Stimulated activated effector memory CD8-positive, alpha-beta T cell treated with anti-CD3 and anti-CD28 coated beads, Interleukin-12 subunit alpha, Interleukin-12 subunit beta, amount 100 ng/mL, for 72 hours (primary cell): ENCODE data around the gene AIM2.
A peak's percentile ranks its signal among the peaks of the same experiment; 100 is the strongest.
"Not testable (repeated sequence)": the region's sequence is repeated elsewhere in the genome, so short reads cannot be mapped to it uniquely, and the experiment has no call there.

ENCODE experiments used
- ATAC-seq: fragments of 150-1000 bp; cut with Tn5 transposase; 2 replicates; pipeline ENCODE4 v1.10.0; 2021
- DNase-seq, 2 donors: peaks; one replicate each; pipeline ENCODE4 v3.0.0; 2021 to 2022; ENCODE audit warnings: low spot score in 2 of 2
- H3K27ac Mint-ChIP-seq: one replicate; pipeline ENCODE4 v1.8.0; 2022; ENCODE audit warnings: mild to moderate bottlenecking, mixed read lengths
- H3K36me3 Mint-ChIP-seq: one replicate; pipeline ENCODE4 v1.8.0; 2022; ENCODE audit warnings: mild to moderate bottlenecking, mixed read lengths
- H3K4me1 Mint-ChIP-seq: one replicate; pipeline ENCODE4 v1.8.0; 2022; ENCODE audit warnings: mixed read lengths
- H3K4me3 Mint-ChIP-seq: one replicate; pipeline ENCODE4 v1.8.0; 2022; ENCODE audit warnings: mild to moderate bottlenecking, mixed read lengths
- H3K9me3 Mint-ChIP-seq: one replicate; pipeline ENCODE4 v1.8.0; 2022; ENCODE audit warnings: mixed read lengths

The AIM2 gene

DNA sequence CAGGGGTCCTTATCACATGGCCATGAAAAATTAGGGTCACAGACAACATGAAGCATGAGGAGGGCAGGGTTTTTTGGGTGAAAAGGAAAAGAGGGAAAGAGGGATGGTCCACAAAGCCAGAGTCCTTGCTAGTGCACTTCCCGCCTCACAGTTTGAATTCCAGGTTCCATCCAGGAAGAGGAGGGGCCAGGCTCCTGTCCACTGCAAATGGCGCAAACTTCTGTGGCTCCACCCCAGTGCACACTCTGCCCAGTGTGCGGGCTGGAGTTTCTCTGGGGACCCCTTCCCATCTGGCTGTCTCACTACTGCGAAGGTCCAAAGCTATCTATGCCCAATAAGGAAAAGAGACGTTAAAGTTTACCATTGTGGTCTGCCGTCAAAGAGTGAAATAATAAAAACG is 17.8 kb downstream of the AIM2 start:
- Mint-ChIP-seq H3K27ac (no peak overlapping the region), H3K36me3 (peaks cover 100% of the 10 kb centered on the region), H3K9me3 (no peaks in the 10 kb centered on the region), H3K4me1 (peaks cover 18% of the 10 kb centered on the region), H3K4me3 (no peak overlapping the region)
- ATAC-seq (no peak), DNase-seq (no peak)

DNA sequence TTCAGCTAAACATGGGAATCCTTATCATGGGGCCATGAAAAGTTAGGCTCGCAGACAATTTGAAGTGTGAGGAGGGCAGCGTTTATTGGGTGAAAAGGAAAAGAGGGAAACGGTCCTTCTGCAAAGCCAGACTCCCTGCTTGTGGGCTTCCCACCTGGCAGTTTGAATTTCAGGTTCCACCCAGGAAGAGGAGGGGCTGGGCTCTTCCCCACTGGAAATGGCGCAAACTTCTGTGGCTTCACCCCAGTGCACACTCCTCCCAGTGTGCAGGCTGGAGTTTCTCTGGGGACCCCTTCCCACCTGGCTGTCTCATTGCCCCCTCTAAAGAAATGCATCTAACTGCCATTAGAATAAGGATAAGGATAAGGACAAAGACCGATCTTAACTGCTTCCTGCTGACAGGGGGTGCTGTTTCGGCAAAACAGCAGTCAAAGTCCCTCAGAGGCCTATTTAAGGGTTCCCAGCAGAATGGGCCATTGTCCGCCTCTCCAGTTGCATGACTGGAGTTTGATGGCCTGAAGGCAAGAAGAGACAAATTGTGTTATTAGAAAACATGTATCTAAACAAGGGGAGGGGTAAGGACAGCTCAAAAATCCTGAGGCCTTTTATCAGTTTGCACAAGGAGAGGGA is 20.4 kb downstream of the AIM2 start:
- Mint-ChIP-seq H3K36me3 (peaks cover 100% of the 10 kb centered on the region), H3K4me1 (peaks cover 36% of the 10 kb centered on the region), H3K27ac (peak overlapping the region; percentile 82), H3K4me3 (no peak overlapping the region), H3K9me3 (no peaks in the 10 kb centered on the region)
- ATAC-seq (no peak), DNase-seq (no peak)

DNA sequence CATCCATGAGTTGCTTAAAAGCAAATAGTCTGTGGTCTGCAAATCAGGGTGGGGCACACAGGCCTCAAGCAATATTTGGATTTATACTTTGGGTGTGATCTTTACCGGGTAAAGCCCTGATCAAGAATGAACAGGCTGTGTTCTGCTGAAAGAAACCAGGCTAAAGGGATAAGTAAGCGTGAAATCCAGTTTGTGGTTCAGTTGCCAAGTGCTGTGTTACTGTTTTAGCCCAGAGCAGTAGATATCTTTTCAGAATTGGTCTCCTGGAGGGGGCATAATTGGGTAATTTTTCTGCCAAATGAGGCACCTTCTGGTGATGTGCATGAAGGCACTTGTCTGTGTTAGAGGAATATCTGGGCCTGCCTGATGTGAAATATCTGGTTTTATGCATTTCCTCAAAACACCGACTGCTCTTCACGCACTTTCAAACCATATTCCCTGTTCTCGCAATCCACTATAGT is 21.4 kb downstream of the AIM2 start:
- Mint-ChIP-seq H3K36me3 (peaks cover 100% of the 10 kb centered on the region), H3K27ac (peak overlapping the region; percentile 82), H3K9me3 (no peaks in the 10 kb centered on the region), H3K4me1 (peaks cover 45% of the 10 kb centered on the region), H3K4me3 (no peak overlapping the region)
- no peak for ATAC-seq
- DNase-seq, result no peak

DNA sequence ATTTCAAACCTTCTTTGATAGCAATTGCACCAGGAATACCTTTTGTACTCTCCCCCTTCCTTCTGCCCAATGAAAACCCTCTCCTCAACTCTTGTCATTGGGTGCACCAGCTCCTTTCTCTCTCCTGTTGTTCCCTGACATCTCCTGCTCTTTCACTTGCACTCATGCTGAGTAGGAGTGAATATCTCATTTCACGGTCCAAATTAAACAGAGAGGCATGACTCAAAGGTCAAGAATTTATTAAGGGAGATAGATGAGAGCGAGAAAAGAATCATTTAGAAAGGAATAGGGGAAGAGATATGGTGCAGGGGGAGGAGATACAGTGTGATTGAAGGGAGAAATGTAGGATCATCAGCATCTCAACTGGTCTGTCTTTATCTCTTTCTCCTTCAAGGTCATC is 22.1 kb downstream of the AIM2 start:
- no peaks in the 10 kb centered on the region for H3K9me3 Mint-ChIP-seq
- H3K27ac Mint-ChIP-seq, result peak overlapping the region; percentile 16
- peaks cover 100% of the 10 kb centered on the region for H3K36me3 Mint-ChIP-seq
- no peak for DNase-seq
- peaks cover 45% of the 10 kb centered on the region for H3K4me1 Mint-ChIP-seq
- ATAC-seq, result peak; percentile 23
- H3K4me3 Mint-ChIP-seq, result no peak overlapping the region

DNA sequence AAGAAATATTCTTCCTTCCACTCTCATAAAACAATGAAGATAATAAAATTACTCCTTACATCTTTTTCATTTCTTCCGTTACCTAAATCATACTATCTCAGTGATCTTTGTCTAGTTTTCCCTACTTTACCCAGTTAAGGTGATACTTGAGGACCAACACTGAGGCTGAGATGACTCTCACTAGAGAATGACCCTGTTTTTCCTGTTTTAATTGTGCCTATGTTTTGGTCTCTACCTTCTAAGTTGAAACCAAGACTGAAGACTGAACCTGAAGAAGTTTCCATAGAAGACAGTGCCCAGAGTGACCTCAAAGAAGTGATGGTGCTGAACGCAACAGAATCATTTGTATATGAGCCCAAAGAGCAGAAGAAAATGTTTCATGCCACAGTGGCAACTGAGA is 25.1 kb downstream of the AIM2 start:
- ATAC-seq (no peak), DNase-seq (no peak)
- H3K36me3 Mint-ChIP-seq, result peaks cover 100% of the 10 kb centered on the region
- no peak overlapping the region for H3K4me3 Mint-ChIP-seq
- H3K4me1 Mint-ChIP-seq, result peaks cover 49% of the 10 kb centered on the region
- no peaks in the 10 kb centered on the region for H3K9me3 Mint-ChIP-seq
- peak overlapping the region; percentile 75 for H3K27ac Mint-ChIP-seq

DNA sequence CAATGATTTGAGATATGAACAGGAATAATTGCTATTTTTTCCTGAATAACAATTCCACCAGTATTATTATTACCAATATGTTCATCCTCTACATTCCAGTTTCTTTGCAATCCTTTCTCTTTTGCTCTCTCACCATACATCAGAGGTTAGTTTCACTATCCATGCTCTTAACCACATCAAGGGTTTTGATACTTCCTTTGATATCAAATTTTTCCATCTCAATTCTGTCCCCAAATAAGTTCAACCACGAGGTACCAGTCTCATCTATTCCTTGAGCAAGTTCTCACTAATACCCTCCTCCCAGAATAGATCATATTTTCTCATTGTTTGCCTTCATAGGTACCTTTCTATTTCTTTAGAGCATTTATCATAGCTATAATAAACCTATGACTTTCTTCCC is 30.1 kb downstream of the AIM2 start:
- ATAC-seq, result peak; percentile 51
- not testable (repeated sequence) for H3K4me3 Mint-ChIP-seq, DNase-seq, H3K9me3 Mint-ChIP-seq
- Mint-ChIP-seq H3K4me1 (peaks cover 35% of the 10 kb centered on the region), H3K36me3 (peaks cover 100% of the 10 kb centered on the region), H3K27ac (peak overlapping the region; percentile 6)

DNA sequence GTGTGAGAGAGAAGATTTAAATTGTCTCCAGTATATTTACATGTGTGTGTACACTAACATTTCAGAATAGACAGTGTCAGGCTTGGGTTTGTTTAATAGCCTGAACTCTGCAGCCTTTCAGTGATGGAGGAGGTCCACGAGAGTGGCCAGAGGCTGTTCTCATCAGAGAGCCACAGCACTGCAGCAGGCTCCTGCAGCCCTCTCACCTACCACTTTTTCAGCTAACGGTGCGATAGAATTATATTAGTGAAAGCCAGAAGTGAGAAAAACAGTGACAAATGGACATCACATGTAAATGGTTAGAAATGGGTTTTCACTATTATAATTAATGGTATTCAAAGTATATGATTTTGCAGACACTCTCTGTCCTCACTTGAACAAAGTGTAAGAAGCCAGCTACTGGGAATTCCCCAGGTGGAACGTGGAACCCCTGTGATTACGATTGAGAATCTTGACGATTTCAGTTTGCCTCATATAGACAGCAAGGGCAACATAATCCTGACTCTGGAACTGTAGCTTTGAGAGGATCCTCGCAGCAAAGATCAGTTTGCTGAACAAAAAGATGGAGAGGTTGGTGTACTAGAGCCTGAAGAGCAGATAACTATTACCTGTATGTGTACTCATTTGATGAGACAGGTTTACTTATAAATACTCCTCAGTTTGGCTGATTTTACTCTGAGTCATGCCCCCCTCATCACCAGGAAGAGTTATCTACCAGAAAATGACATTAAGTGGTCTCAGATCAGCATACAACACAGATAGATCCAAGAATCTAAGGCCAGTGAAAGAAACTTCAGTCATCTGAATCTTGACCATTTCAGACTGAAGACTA is 35.5 kb downstream of the AIM2 start:
- Mint-ChIP-seq H3K27ac (peak overlapping the region; percentile 90), H3K9me3 (no peaks in the 10 kb centered on the region), H3K36me3 (peaks cover 100% of the 10 kb centered on the region), H3K4me1 (peaks cover 50% of the 10 kb centered on the region), H3K4me3 (peak overlapping the region; percentile 19)
- ATAC-seq (peak; percentile 73), DNase-seq (no peak)

DNA sequence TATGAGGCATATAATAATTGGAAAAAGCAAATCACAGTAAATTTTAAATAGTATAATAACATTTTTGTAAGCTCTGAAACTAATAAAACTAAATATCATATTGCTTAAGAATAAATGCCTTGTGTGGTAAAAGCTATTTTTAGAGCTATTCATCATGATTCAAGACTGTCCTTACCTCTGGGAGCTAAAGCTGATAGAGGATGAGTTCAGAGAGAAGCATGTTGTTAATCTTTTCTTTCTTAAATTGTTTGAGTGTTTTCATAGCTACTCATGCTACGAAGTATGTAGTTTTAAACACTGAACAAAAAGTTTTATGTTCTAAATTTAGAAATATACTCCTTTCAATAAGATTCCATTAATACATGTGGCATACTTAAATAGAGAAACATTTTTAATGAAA is 36.4 kb downstream of the AIM2 start:
- ATAC-seq, result no peak
- peaks cover 100% of the 10 kb centered on the region for H3K36me3 Mint-ChIP-seq
- H3K4me1 Mint-ChIP-seq, result peaks cover 51% of the 10 kb centered on the region

DNA sequence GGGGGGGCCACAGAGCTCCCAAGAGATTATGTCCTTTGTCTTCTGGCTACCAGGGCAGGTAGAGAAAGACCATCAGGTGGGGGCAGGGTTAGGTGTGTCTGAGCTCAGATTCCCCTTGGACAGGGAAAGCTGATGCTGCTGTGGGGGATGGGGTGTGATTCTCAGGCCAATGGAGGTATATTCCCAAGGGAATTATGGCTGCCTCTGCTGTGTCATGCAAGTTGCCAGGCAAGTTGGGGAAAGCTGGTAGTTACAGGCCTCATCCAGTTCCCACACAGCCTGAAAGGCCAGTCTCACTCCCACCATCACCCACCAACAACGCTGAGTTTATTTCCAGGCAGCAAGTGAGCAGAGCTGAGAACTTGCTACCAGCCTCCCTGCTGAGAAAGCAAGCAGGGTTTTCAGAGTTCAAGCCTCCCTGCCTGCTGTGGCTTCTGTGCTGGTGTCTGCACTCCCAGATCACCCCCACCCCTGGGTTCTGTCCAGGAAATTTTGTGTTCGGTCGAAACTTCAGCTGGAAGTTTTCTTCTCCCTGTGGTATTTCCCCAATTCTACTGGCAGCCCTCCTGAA is 45.6 kb downstream of the AIM2 start:
- Mint-ChIP-seq H3K9me3 (no peaks in the 10 kb centered on the region), H3K27ac (peak overlapping the region; percentile 87), H3K4me1 (peaks cover 70% of the 10 kb centered on the region), H3K4me3 (no peak overlapping the region), H3K36me3 (peaks cover 100% of the 10 kb centered on the region)
- ATAC-seq (no peak), DNase-seq (no peak)

More for the DNA sequence above, 36.4 kb downstream of the AIM2 start:
- DNase-seq, result no peak
- Mint-ChIP-seq H3K4me3 (no peak overlapping the region), H3K9me3 (no peaks in the 10 kb centered on the region), H3K27ac (peak overlapping the region; percentile 90)

DNA sequence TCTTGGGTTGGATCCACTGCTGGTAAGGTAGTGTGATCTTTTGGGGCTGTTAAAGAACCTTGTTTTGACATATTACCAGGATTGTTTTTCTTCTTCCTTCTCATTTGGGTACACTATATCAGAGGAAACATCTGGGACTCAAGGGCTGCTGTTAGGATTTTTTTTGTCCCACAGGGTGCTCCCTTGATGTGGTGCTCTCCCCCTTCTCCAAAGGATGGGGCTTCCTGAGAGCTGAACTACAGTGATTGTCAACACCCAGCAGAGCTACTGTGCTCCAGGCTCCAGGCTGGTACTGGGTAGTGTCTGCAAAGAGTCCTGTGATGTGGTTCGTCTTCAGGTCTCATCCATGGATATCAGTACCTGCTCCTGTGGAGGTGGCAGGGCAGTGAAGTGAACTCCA is 46.3 kb downstream of the AIM2 start:
- ATAC-seq, result no peak
- Mint-ChIP-seq H3K36me3 (peaks cover 100% of the 10 kb centered on the region), H3K4me1 (peaks cover 76% of the 10 kb centered on the region), H3K27ac (peak overlapping the region; percentile 87), H3K4me3 (no peak overlapping the region), H3K9me3 (no peaks in the 10 kb centered on the region)
- DNase-seq, result no peak

DNA sequence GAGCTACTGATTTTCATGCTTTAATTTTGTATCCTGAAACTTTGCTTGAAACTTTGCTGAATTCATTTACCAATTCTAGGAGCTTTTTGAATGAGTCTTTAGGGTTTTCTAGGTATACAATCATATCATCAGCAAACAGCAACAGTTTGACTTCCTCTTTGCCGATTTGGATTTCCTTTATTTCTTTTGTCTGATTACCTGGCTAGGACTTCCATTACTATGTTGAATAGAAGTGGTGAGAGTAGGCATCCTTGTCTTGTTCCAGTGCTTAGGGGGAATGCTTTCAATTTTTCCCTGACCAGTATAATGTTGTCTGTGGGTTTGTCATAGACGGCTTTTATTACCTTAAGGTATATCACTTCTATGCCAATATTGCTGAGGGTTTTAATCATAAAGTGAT is 49.7 kb downstream of the AIM2 start:
- peak overlapping the region; percentile 41 for H3K4me3 Mint-ChIP-seq
- peaks cover 100% of the 10 kb centered on the region for H3K36me3 Mint-ChIP-seq
- not testable (repeated sequence) for ATAC-seq

DNA sequence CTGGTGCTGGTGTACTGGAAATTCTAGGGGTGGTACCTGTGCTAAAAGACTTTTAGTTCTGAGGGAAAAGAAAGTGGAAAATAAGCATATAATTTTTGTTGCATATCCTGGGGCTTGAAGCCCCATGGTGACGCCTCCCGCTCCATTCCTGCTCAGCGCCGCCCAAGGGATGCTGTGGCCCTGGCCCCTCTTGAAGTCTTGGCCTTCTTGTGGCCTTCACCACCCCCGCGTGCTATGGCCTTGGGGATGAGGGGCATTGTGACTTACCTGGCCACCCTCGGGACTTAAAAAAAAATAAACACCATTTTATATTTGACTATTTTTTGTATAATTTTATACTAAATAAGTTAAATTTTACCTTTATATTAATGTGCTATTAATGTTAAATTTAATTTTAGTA is 51.5 kb downstream of the AIM2 start:
- Mint-ChIP-seq H3K4me1 (peaks cover 81% of the 10 kb centered on the region), H3K9me3 (no peaks in the 10 kb centered on the region), H3K36me3 (peaks cover 100% of the 10 kb centered on the region), H3K27ac (peak overlapping the region; percentile 50), H3K4me3 (no peak overlapping the region)
- no peak for DNase-seq
- no peak for ATAC-seq

More for the DNA sequence above, 49.7 kb downstream of the AIM2 start:
- Mint-ChIP-seq H3K4me1 (peaks cover 83% of the 10 kb centered on the region), H3K27ac (peak overlapping the region; percentile 43)
- not testable (repeated sequence) for H3K9me3 Mint-ChIP-seq, DNase-seq

DNA sequence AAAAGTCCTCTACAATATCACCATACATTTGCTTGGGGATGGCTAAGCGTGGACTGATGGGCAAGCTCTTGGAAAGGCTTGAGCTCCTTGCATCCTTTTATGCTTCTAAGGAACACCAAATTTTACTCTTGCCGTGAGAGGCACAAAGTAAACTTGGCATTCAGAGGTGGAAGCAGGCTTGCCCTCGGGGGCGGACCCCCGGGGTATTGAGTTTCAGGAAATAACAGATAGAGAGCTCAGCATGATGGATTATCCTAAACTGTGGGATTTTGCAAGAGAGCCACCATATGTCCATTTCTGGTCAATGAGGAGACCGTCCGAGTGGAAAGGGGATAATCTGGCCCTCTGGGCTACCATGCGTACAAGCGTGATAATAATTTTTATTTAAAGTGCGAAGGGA is 52.8 kb downstream of the AIM2 start:
- H3K27ac Mint-ChIP-seq, result peak overlapping the region; percentile 50
- H3K4me1 Mint-ChIP-seq, result peaks cover 78% of the 10 kb centered on the region
- ATAC-seq, result no peak
- H3K9me3 Mint-ChIP-seq, result no peaks in the 10 kb centered on the region
- peaks cover 100% of the 10 kb centered on the region for H3K36me3 Mint-ChIP-seq
- DNase-seq, result no peak
- no peak overlapping the region for H3K4me3 Mint-ChIP-seq

DNA sequence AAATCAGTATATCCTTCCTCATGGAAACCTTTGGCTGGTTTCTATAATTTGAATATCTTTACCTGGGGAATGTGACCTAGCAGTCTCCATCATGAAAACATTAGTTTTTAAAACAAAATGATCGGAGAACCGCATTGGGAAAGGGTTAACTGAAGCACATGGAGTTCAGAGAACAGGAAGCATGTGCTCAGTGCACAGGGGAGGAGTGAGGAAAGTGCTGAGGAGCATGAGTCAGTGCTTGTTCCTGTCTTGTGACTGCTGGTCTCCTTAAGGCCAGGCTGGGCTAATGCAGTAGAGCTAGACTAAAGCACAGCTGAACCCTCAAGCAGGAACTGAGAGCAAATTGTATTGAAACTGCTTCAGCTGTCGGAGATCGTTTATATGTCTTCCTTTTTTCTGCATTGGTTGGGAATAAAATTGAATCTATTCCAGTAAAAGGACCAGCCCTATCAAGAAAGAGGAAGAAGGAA is 61.1 kb downstream of the AIM2 start:
- ATAC-seq (peak; percentile 96), DNase-seq (peak; percentile 28 to 72)
- peaks cover 71% of the 10 kb centered on the region for H3K4me1 Mint-ChIP-seq
- H3K9me3 Mint-ChIP-seq, result no peaks in the 10 kb centered on the region
- H3K27ac Mint-ChIP-seq, result peak overlapping the region; percentile 98
- H3K4me3 Mint-ChIP-seq, result peak overlapping the region; percentile 73
- H3K36me3 Mint-ChIP-seq, result peaks cover 100% of the 10 kb centered on the region

DNA sequence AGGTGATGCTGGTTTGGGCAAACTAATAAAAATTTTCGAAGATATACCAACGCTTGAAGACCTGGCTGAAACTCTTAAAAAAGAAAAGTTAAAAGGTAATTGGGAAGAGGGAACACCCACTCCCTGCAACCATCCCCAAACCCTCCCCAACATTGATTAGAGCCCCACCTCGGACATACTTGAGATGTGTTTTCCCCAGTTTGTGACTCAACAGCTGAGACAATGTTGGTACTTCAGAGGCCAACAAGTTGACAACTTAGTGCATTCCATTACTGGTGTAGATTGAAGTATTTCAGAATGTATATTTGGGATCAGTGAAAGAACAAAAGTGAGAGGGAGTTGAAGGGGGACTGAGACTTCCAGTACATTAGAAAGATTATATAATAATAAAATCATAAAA is 61.7 kb downstream of the AIM2 start:
- Mint-ChIP-seq H3K27ac (peak overlapping the region; percentile 98), H3K4me3 (peak overlapping the region; percentile 73), H3K36me3 (peaks cover 100% of the 10 kb centered on the region), H3K9me3 (no peaks in the 10 kb centered on the region), H3K4me1 (peaks cover 65% of the 10 kb centered on the region)
- DNase-seq (no peak), ATAC-seq (no peak)
